Lower lobe of right lung (tissue), 2 donors: ENCODE measurements around the gene PCDHGB2. TPM values are rescaled to one million over a fixed set of nuclear protein-coding genes. Genes with fewer than 3 reads are reported as not detected.
"Not testable (repeated sequence)": the region's sequence is repeated elsewhere in the genome, so short reads cannot be mapped to it uniquely, and the experiment has no call there.

Experiments used
- ATAC-seq, 2 donors: fragments of 200-7000 bp; cut with Tn5 transposase; one replicate each; pipeline ENCODE4 v1.9.1; 2020 to 2022; ENCODE audit warnings: mild to moderate bottlenecking in 2 of 2, moderate library complexity in 2 of 2
- DNase-seq: peaks from one replicate; pipeline ENCODE4 v3.0.0-alpha.2; 2020
- H3K27ac ChIP-seq: fragments of 200-600 bp; one replicate; pipeline ENCODE4 v1.8.0; 2022
- H3K27me3 ChIP-seq: fragments of 200-600 bp; one replicate; pipeline ENCODE4 v1.8.0; 2022; ENCODE audit warnings: low read depth
- H3K36me3 ChIP-seq: fragments of 200-600 bp; one replicate; pipeline ENCODE4 v1.8.0; 2022; ENCODE audit warnings: mild to moderate bottlenecking
- H3K4me1 ChIP-seq: fragments of 200-600 bp; one replicate; pipeline ENCODE4 v1.8.0; 2022
- H3K4me3 ChIP-seq: fragments of 200-600 bp; one replicate; pipeline ENCODE4 v1.8.0; 2022; ENCODE audit warnings: mild to moderate bottlenecking
- H3K9me3 ChIP-seq: fragments of 200-600 bp; one replicate; pipeline ENCODE4 v1.8.0; 2022
- CTCF ChIP-seq: fragments of 200-600 bp; IDR thresholded peaks from one replicate; pipeline ENCODE4 v1.8.0; 2022; ENCODE audit warnings: antibody characterized with exemption, mild to moderate bottlenecking
- intact Hi-C: fragments of 100-400 bp; cut with DNase I; formaldehyde crosslinking; loops from one replicate; pipeline ENCODE4 v1.11.0; 2022
- long read RNA-seq: library from polyadenylated mRNA; unstranded; transcript quantifications from one replicate; pipeline ENCODE4 v2.0.0, GENCODE V29; 2021
- total RNA-seq: library from RNA; stranded (reverse); fragmentation: NEBNext Ultra II Directional; extraction: Animal tissue kit (Norgen Biotek cat#: 25700); gene quantifications from one replicate; pipeline ENCODE4 v1.2.1, GENCODE V29; 2021
- donor health status: DM: no; HTN: yes; CAD: no; lungs with severe emphysema.

Gene PCDHGB2
- 3.7 TPM for total RNA-seq
- long read RNA-seq: 0 reads

GRCh38 chr5:141359790-141360426 lies at the start of gene PCDHGB2:
Gene PCDHGB2 (plus strand): TSS chr5:141359994. CDS start chr5:141360136, 142 bp downstream.
- intact Hi-C loops: no loop called here
- peaks cover 78% of the 10 kb centered on the region for H3K9me3 ChIP-seq
- ATAC-seq: no peak
- H3K27ac ChIP-seq: no peak within 1 kb of the TSS
- H3K27me3 ChIP-seq: peaks cover 28% of the 10 kb centered on the region
- TF ChIP-seq CTCF: peak; percentile 37
- no peak for DNase-seq
- no peaks in the 10 kb centered on the region for H3K4me1 ChIP-seq
- no peaks in the 10 kb centered on the region for H3K36me3 ChIP-seq
- peak within 1 kb of the TSS; percentile 41 for H3K4me3 ChIP-seq

GRCh38 chr5:141313711-141314110 lies 46.1 kb upstream of the PCDHGB2 start:
- intact Hi-C loops: no loop called here
- H3K27ac ChIP-seq: no peak overlapping the region
- H3K27me3 ChIP-seq: no peaks in the 10 kb centered on the region
- H3K4me1 ChIP-seq: no peaks in the 10 kb centered on the region
- H3K36me3 ChIP-seq: no peaks in the 10 kb centered on the region
- peaks cover 97% of the 10 kb centered on the region for H3K9me3 ChIP-seq
- ATAC-seq (no peak), DNase-seq (no peak)
- H3K4me3 ChIP-seq: no peak overlapping the region
- no peak for TF ChIP-seq CTCF

GRCh38 chr5:141316963-141317362 lies 42.8 kb upstream of the PCDHGB2 start:
- H3K27me3 ChIP-seq, intact Hi-C loops, H3K4me3 ChIP-seq, H3K27ac ChIP-seq, ATAC-seq, DNase-seq, H3K4me1 ChIP-seq, H3K36me3 ChIP-seq: not testable (repeated sequence)
- H3K9me3 ChIP-seq: peaks cover 90% of the 10 kb centered on the region

GRCh38 chr5:141319202-141319601 lies 40.6 kb upstream of the PCDHGB2 start:
- Histone ChIP-seq H3K27me3 (no peaks in the 10 kb centered on the region), H3K4me3 (peak overlapping the region; percentile 82), H3K9me3 (peaks cover 78% of the 10 kb centered on the region), H3K36me3 (no peaks in the 10 kb centered on the region), H3K4me1 (no peaks in the 10 kb centered on the region), H3K27ac (no peak overlapping the region)
- no peak for TF ChIP-seq CTCF
- intact Hi-C loops: no loop called here
- no peak for DNase-seq
- ATAC-seq: no peak

GRCh38 chr5:141319699-141320098 lies 40.1 kb upstream of the PCDHGB2 start:
- ATAC-seq (no peak), DNase-seq (no peak)
- Histone ChIP-seq H3K9me3 (peaks cover 73% of the 10 kb centered on the region), H3K27ac (no peak overlapping the region), H3K36me3 (no peaks in the 10 kb centered on the region), H3K4me1 (no peaks in the 10 kb centered on the region), H3K27me3 (no peaks in the 10 kb centered on the region), H3K4me3 (peak overlapping the region; percentile 82)
- intact Hi-C loops: no loop called here
- no peak for TF ChIP-seq CTCF
